GM19240 (cell line): Measurements from ENCODE around the gene CYB5B.

ENCODE experiments used
- DNase-seq: peaks from one replicate; pipeline ENCODE4 v3.0.0; 2011; ENCODE audit warnings: low spot score; ENCODE audit not compliant: insufficient read length

Gene CYB5B

DNA sequence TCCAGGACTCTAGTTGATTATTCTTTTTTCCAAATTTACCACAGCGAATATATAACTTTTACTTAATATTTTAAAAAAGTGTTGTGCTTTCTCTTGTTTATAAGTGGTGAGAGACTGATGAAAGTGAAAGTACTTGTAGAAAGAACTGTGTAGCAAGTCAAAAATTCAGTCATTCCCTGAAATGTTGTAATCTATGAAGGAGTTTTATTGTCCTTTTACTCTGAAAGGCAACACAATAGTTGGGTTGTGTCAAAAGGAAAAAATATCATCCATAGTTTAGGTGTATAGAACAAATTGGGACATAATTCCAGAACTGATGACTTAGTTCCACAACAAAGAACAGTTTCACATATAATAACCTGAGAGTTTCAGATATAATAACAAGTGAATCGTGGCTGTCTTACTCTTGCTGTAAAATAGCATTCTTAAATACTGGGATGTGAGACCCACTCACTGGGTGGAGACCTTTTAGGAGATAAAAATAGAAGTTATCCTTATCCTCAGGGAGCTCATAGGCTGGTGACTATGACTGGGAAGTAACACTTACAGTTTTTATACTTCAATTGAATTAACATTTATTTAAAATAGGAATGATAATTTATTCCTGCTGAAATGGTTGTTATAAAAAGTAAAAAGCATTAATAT is 20.6 kb downstream of the CYB5B start:
- DNase-seq, result no peak

DNA sequence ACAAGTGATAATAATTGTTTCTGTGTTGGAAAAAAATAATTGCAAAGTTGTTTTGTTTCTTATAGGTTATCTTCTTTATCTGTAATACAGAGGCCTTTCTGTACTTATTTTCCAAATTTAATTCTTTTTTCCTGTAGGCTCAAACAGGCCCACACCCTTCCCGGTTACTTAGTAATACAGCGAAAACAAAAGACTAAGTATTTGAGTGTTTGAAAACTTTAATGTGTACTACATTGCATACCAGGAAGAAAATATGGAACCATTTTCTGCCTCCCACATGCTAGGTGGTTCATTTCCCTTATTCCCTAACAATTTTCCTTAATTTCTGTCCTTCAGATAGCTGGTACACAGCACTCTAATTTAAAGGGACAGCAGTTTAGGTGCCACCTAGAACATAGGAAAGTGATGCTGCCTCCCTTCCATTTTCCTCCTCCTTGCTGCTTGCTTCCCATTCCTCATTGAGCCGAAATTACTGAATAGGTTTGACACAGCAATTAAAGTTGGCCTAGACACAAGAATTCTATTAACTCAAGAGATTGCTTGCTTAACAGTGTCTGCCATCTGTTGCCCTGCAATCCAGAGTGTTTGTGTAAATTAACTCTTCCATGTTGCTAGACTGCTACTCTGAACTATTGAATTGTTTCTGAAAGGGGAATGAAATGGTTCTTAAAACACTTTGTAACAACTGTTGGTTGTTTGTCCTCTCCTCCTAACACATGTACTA is 24.2 kb downstream of the CYB5B start:
- no peak for DNase-seq

DNA sequence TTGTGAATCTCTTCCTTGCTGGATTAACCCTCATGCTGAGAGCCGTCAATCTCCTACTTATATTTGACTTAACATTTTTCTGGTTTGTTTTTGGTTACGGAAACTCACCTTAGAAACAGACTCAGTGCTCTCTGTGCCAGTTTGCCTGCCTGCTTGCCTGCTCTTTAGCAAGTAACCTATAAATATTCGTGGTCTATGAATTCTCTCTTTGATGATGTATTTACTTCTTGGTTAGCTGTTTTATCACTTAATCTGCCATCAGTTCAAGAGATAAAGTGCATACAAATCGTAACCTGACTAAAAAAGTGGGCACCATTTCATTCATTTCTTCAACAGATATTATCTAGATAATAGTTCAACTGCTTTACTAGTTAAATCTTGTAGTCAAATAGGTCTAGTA is 26.7 kb downstream of the CYB5B start:
- no peak for DNase-seq

DNA sequence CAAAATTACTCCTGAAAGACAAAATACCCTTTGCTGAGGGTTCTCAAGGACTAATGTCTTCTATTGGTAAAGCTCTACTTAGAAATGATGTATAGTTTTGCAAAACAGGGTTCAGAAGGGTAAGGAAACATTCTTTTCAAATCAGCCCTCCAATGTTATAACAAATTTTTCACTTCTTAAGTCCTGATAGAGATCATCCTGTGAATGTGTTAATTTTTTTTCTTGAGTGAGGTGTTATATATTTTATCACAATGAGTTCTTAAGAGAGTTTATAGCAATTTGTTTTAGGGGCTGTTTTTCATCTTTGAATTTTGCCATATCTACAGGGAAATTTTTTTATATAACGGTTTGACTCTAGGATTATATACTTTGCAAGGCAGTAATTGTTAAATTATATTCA is 29.5 kb downstream of the CYB5B start:
- no peak for DNase-seq

DNA sequence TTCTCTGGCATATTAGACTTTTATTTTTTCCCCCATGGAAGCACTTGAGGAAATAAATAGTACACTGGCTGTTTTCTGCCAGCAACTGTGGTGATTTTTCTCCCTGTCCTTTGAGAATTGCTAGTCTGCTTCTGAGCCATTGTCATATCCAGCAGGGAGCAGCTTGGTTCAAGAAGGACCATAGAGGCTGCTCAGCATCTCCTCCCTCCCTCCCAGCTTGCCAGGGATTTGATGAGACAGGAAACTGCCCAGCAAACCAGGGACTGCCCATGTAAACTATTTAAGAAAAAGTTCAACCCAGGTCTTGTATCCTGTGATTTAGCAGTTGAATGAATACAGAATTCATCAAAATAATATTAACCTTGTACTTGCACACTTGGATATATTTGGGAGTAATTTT is 39.5 kb downstream of the CYB5B start:
- DNase-seq, result no peak

DNA sequence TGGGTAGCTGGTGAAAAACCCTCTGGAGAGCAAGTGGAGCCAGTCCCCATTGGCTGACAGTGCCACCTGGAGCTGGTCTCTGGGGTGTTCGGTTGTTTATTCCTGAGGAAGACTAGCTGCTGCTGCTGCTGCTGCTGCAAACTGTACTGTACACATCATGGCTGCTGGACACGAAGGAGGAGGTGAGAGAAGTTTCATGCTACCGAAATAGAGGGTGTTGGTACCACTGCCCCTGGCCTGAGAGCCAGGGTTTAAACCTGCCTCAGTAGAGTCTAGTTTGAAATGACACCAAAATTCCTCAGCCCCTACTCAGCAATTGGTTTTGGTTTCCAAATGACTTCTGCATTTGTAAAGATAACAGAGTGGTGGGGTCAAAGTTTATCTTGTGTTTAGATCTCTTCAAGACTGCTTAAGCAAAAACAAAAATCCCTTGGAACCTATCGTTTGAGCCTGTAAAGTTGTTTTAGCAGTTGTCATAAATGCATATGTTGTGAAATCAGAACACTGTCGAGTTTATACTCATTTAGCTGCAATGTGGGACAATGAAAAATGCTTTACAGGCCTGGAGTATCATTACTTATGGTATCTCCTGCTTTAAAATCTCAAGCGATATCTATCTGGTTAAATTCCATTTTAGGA is 40.8 kb downstream of the CYB5B start:
- DNase-seq, result peak; percentile 18

DNA sequence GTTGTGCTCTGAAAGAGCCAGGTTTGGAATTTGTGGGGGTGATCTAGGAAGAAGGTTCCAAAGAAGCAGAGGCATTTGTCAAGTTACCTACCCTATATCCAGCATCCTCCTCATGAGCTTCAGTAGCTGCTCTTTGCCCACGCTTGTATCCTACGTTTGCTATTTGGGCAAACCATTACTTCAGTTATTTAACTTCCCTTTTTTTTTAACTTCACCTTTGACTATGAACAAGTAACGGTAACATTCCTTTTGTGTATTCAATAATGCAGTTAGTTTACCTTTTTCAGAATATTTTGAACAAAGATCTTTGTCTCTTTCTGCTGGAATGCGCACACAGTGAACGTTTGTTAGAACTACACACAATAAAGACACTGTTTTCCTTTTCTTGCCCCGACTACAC is 41.5 kb downstream of the CYB5B start:
- DNase-seq, result no peak

DNA sequence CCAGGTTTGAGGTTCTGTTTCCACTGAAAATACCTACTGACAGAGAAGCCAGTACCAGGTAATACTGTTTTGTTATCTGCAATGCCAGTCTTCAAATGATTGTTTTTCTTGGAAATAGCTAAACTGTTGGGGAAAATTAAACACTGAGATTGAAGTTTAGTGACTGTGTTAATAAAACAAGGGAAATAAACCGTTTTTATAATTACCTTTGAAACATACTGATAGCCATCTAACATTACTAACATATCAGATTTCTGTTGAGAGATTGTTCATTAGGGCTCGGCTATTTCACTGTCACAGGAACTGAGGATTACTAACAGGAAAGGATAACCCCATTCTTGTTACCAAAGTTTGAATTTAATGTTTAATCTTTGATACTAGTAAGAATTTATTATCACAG is 42.1 kb downstream of the CYB5B start:
- DNase-seq, result no peak

DNA sequence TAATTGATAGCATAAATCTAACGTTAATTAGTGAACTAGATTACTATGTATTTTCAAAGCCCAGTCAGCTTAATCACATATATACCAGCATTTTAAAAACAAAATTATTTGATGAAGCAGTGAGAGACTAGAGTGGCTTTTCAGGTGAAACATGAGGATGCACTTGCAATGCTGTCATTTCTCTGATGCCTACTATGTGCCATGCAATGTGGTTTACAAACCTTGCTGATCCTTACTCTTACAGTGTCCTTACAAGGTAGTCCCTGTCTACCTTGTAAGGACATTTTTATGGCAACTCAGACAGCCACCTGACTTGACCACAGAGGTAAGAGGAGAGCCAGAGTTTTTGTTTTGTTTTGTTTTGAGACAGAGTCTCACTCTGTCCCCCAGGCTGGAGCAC is 42.7 kb downstream of the CYB5B start:
- no peak for DNase-seq

DNA sequence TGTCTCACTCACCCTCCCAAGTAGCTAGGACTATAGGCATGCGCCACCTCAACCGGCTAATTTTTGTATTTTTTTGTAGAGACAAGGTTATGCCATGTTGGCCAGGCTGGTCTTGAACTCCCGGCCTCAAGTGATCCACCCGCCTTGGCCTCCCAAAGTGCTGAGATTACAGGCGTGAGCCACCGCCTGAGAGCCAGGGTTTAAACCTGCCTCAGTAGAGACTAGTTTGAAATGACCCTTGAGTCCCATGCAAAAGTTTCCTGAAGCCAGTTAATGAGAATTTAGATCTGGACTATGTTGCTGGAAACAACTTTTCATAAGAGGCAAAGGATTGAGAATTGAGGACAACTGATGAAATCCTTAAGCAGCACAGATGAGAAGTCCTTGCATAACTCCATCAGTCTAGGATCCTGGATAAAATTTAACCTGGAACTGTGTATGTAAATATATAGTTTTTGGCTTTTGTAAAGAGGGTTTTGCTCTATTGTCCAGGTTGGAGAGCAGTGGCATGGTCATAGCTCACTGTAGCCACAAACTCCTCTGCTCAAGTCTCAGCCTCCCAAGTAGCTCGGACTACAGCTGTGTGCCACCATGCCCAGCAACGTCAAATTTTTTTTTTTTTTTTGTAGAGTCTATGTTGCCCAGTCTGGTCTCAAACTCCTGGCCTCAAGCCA is 43.2 kb downstream of the CYB5B start:
- no peak for DNase-seq

DNA sequence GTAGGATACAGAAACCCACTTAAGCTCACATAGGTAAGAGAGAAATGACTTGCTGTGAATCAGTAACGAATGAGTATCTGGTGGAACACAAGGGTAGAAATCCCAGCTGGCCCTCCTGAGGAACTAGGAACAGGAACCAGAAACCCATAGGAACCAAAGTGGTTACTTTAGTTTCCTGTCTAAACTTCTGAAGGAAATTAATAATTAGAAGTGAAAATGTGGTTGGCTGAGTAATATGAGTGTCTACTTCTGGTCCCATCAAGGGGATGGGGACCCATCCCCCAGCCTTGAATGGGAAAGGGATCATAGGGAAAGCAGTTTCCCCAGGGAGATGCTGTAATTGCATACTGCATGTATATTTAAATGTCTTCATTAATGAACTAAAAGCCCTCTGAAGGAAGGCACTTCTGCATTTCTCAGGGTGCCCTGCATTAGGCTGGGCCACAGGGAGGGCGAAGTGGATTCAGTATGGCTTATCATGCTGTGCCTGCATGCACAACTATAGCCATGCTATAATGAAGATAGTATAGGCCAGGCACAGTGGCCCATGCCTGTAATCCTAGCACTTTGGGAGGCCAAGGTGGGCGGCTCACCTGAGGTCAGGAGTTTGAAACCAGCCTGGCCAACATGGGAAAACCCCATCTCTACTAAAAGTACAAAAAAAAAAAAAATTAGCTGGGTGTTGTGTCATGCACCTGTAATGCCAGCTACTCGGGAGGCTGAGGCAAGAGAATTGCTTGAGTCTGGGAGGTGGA is 45.6 kb downstream of the CYB5B start:
- DNase-seq, result no peak

DNA sequence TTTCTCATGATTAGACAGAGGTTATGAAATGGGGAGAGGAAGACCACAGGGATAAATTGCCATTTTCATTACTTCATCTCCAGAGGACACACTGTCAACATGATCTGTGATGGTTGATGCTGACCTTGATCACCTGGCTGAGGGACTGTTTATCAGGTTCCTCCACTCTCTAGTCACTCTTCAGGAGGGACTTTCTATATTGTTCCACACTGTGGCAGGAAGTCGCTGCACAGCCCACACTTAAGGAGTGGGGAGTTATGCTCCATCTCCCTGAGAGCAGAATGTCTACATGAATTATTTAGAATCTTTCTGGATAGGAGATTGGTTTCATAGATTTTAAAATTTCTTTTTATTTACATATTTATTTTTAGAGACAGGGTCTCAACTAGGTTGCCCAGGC is 46.7 kb downstream of the CYB5B start:
- no peak for DNase-seq

DNA sequence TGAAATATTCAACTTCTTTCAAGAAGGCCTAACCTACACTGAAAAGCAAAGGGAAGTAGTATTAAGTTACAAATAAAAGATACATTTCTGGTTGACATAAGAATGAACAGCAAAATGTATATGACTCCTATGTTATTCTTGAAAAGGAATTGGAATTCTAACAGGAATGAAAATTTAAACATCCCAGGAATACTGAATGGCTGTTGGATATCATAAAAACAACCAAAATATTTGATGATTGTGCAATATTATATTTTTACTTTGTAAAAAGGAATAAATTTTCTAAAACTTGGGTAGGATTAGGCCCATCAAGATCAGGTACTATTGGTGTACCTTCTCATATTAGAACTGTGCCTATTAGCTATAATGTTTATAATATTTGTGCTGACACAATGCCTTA is 50.0 kb downstream of the CYB5B start:
- DNase-seq, result no peak

DNA sequence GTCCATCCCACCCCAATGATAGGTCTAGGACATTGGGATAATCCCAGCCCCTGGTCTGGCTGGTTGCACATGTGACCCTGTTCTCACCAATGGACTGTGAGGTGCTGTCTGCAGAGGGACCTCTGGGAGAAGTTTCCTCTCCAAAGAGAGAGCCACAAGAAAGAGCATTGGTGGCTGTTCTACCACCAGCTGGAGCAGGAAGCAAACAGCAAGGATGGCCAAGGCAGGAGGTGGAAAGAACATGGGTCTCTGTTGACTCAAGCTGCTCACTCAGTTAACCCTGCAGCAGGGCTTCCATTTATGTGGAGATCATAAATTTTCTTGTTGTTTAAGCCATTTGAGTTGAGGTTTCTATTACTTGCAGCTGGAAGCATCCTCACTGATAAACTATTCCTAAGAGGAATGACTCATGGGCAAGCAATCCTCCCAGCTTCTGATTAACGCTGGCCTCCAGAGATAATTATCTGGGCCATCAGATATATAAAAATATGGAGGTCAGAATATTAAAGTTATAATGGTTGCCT is 52.6 kb downstream of the CYB5B start:
- no peak for DNase-seq

DNA sequence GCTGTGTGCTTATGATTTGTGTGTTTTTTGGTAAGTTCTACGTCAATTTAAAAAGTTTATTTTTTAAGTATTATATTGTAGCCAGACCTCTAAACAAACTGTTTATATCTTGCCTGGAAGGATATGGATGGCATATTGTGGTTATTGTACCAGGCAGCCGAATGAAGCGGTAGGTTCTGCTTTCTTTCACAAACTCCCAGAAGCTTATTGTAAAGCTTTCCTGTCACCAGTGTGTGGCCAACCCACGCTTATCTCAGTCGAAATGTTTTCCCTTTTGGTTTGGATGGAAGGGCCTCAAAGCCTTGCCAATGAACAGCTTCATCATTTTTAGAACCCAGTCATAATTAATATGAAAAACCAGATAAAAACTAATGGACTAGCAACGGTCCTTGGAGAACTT is 53.1 kb downstream of the CYB5B start:
- no peak for DNase-seq

DNA sequence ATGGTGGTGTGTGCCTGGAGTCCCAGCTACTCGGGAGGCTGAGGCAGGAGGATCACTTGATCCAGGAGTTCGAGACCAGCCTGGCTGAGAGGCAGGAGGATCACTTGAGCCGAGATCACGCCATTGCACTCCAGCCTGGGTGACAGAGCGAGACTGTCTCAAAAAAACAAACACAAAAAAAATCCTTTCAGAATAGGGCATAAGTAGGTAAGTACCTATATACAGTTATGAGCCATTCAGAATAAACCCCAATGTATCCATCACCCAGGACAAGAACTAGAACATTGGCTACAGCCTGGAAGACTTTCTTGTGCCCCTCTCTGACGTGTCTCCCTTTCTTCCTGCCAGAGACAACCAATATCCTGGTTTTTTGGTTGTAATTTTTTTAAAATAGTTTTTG is 54.3 kb downstream of the CYB5B start:
- DNase-seq, result no peak

DNA sequence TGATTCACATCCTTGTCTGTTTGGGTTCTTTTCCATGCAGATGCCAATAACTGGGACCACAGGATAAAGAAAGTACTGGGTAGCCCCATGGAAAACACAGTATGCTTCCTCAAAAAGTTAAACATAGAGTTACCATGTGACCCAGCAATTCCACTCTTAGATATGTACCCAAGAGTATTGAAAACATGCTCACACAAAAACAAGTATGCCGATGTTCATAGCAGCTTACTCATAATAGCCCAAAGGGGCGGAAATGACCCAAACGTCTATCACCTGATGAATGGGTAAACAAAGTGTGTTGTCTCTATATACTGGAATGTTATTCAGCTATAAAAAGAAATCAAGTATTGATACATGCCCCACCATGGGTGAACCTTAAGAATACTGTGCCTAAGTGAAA is 55.4 kb downstream of the CYB5B start:
- no peak for DNase-seq

DNA sequence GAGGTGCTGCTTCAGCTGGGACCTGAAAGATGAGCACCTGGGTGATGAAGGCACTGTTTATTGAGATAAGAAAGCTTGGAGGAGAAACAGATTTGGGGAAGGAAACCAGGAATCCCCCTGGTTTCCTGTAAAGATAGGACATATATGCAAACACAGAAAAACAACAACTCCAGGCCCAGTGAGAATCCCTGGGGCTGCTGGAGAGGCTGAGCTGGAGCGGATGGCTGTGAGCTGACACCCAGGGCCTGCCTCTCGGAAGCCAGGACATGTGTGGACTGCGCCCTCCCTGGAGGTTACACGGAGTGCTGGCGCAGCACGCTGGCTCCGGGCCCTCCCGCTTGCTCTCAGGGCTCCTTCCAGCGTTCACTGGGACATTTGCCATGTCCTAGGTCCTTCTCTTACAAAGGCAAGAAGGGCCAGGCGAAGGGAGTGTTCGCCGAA is 57.5 kb downstream of the CYB5B start:
- DNase-seq, result no peak

DNA sequence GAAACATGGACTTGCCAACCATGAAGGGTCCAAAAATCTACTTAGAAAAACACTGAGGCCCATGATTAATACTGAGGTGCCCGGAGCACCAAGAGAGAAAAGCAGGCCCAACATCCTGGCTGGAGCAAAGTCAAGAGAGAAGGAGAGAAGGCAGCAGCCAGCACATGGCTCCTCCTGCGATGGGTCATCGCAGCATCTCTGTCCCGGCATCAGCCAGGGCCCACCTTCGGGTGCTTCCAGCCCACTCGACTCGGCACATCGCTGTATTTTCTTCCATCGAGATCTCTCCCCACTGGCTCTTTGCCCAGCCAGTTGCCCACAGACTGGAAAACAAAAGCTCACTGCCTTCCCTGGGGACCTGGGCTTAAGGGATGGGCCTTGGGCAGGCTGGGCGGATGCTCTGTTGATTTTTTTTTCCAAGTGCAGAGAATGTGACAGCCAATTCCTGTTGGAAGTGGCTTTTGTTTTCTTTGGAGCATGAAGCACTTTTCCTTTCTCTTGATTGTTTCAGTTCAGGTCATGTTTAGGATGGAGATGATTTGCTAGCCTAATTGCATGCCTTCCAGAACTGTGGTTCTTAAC is 58.1 kb downstream of the CYB5B start:
- no peak for DNase-seq

DNA sequence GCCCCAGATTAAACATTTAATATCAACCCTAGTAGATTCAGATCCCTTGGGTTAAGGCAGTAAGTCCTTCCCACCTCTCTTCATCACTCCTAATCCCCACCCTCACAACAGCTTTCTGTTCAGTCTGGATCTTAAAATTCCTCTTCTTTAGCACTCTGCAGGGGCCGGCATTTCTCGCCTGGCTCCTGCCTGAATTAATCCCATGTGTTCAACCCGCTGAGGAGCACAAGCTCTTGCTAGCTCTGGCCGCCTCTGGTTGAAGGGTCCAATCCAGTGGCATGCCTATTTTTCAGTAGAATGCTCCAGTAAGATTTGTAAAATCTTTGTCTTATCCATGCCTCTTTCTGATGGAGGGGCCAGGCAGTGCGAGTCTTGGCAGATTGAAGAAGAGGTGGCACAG is 59.2 kb downstream of the CYB5B start:
- no peak for DNase-seq

DNA sequence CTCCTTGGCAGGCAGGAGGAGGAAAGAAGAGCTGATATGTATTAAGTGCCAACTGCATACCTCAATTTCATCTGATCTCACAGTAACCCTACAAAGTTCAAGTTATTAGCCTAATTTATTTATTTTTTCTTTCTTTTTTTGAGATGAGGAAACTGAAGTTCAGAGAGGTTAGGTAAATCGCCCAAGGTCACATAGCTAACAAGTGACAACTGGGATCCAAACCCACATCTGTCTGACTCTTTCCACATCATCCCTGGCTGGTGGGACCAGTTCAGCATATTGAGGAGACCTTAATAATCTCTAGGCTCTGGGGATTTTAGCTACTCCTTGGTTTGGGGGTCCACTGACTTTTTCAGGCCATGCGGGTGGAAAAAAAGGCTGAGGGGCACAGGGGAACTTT is 60.9 kb downstream of the CYB5B start:
- no peak for DNase-seq
